Measurements from ENCODE around the gene PXK. TPM values are rescaled to one million over a fixed set of nuclear protein-coding genes. Genes with fewer than 3 reads are reported as not detected.

PXK gene
- total RNA-seq, 6 donors from 2014 or later: 17.6 to 38.8 (median 23.2) TPM

- WGBS, 2 donors: 68 to 72% methylated on average over 7 of the region's 7 CpGs
- Histone ChIP-seq H3K4me1 (peaks cover 4 to 40% (median 26%) of the 10 kb centered on the region in 4 donors), H3K27ac (peak overlapping the region in 2 of 4 donors; percentile 29 to 68), H3K36me3 (no peaks in the 10 kb centered on the region), H3K4me3 (no peak overlapping the region), H3K9me3 (no peaks in the 10 kb centered on the region), H3K27me3 (no peaks in the 10 kb centered on the region)
- TF ChIP-seq POLR2AphosphoS5 (IDR thresholded peaks at IDR 0.05): no peak
- no peak for TF ChIP-seq EP300 (IDR thresholded peaks at IDR 0.05)
- TF ChIP-seq CTCF (IDR thresholded peaks at IDR 0.05): no peak
- TF ChIP-seq POLR2A (IDR thresholded peaks at IDR 0.05): no peak
- peak; percentile 7 to 28 for ATAC-seq (ENCODE audit: low FRiP score in 2 of 2)
- DNase-seq: peak in 1 of 2 donors; percentile 22
Observed at GRCh38 chr3:58349792-58350626, 17.3 kb downstream of the PXK start.

GRCh38 chr3:58350627-58351013, 17.9 kb downstream of the PXK start:
- no peak overlapping the region for H3K4me3 ChIP-seq
- H3K9me3 ChIP-seq: no peaks in the 10 kb centered on the region
- no peaks in the 10 kb centered on the region for H3K36me3 ChIP-seq
- TF ChIP-seq CTCF (IDR thresholded peaks at IDR 0.05) (no peak), POLR2A (IDR thresholded peaks at IDR 0.05) (no peak), POLR2AphosphoS5 (IDR thresholded peaks at IDR 0.05) (no peak), EP300 (IDR thresholded peaks at IDR 0.05) (no peak)
- peaks cover 4 to 45% (median 26%) of the 10 kb centered on the region in 4 donors for H3K4me1 ChIP-seq
- ATAC-seq (ENCODE audit: low FRiP score in 2 of 2) (peak; percentile 27 to 54), DNase-seq (no peak)
- no peaks in the 10 kb centered on the region for H3K27me3 ChIP-seq
- 74 to 84% methylated on average over 2 of the region's 2 CpGs for WGBS, 2 donors
- peak overlapping the region in 3 of 4 donors; percentile 19 to 68 (median 29) for H3K27ac ChIP-seq

GRCh38 chr3:58351920-58352319, 19.2 kb downstream of the PXK start:
- peak overlapping the region in 1 of 4 donors; percentile 31 for H3K27ac ChIP-seq
- ATAC-seq (ENCODE audit: low FRiP score in 2 of 2): no peak
- no peak overlapping the region for H3K4me3 ChIP-seq
- H3K27me3 ChIP-seq: no peaks in the 10 kb centered on the region
- H3K4me1 ChIP-seq: peaks cover 0 to 49% (median 32%) of the 10 kb centered on the region in 4 donors
- DNase-seq: no peak
- H3K9me3 ChIP-seq: no peaks in the 10 kb centered on the region
- no peak for TF ChIP-seq CTCF (IDR thresholded peaks at IDR 0.05)
- TF ChIP-seq POLR2A (IDR thresholded peaks at IDR 0.05): no peak
- no peak for TF ChIP-seq EP300 (IDR thresholded peaks at IDR 0.05)
- TF ChIP-seq POLR2AphosphoS5 (IDR thresholded peaks at IDR 0.05): no peak
- H3K36me3 ChIP-seq: no peaks in the 10 kb centered on the region
- WGBS, 2 donors: 61 to 79% methylated on average over 3 of the region's 3 CpGs

- ATAC-seq (ENCODE audit: low FRiP score in 2 of 2) (no peak), DNase-seq (no peak)
- no peaks in the 10 kb centered on the region for H3K36me3 ChIP-seq
- H3K4me3 ChIP-seq: no peak overlapping the region
- TF ChIP-seq CTCF (IDR thresholded peaks at IDR 0.05) (no peak), POLR2A (IDR thresholded peaks at IDR 0.05) (no peak), EP300 (IDR thresholded peaks at IDR 0.05) (no peak), POLR2AphosphoS5 (IDR thresholded peaks at IDR 0.05) (no peak)
- H3K4me1 ChIP-seq: peaks cover 0 to 49% (median 32%) of the 10 kb centered on the region in 4 donors
- 85 to 86% methylated on average over 6 of the region's 6 CpGs for WGBS, 2 donors
- H3K27ac ChIP-seq: no peak overlapping the region
- no peaks in the 10 kb centered on the region for H3K27me3 ChIP-seq
- no peaks in the 10 kb centered on the region for H3K9me3 ChIP-seq
Observed at GRCh38 chr3:58352626-58353025, 19.9 kb downstream of the PXK start.
